Right ventricle myocardium inferior (tissue), 1 donor: ENCODE measurements around the gene ZNF580. TPM values are rescaled to one million over a fixed set of nuclear protein-coding genes. Genes with fewer than 3 reads are reported as not detected.

Experiments
- ATAC-seq: fragments of 200-7000 bp; cut with Tn5 transposase; one replicate; pipeline ENCODE4 v1.9.1; 2020; ENCODE audit warnings: mild to moderate bottlenecking, moderate library complexity
- DNase-seq: peaks from one replicate; pipeline ENCODE4 v3.0.0; 2021; ENCODE audit errors: missing footprints
- intact Hi-C: fragments of 100-400 bp; cut with DNase I; formaldehyde crosslinking; loops from one replicate; pipeline ENCODE4 v1.11.0; 2022
- total RNA-seq: library from RNA; stranded (reverse); fragmentation: NEBNext Ultra II Directional; extraction: Animal tissue kit (Norgen Biotek cat#: 25700); gene quantifications from one replicate; pipeline ENCODE4 v1.2.1, GENCODE V29; 2021
- donor health status: DM: no; HTN: yes; CAD: no; lungs with severe emphysema.

Gene ZNF580
- total RNA-seq, 1 donor from 2014 or later, result 13.2 TPM

DNA sequence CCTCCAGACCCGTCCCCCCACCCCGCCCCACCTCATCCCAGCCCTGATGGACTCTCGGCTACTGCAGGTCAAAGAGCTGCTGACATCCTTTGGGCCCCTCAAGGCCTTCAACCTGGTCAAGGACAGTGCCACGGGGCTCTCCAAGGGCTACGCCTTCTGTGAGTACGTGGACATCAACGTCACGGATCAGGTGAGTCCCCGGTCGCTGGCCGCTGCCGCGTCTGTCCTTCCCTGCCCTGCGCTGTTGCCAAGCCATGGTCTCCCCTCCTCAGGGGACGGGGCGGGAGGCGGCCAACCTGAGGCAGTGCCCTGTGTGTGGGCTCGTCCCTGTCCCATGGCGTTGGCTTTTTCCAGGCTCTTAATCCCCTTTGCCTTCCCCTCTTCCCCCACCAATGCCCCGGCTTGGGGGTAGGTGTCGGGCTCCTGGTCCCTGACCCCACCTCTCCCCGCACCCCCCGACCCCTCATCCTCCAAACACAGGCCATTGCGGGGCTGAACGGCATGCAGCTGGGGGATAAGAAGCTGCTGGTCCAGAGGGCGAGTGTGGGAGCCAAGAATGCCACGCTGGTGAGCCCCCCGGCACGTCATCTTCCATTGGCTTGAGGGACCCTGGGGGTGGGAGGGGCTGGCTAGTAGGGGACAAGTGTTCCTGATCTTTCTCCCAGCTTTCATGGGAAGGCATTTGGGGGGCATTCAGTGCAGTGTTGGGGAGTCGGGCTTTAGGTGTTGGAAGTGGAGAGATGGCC, 28.0 kb downstream of the ZNF580 start:
- no peak for DNase-seq
- intact Hi-C loops, result no loop called here
- ATAC-seq, result no peak

GRCh38 chr19:55669418-55670279, 28.8 kb downstream of the ZNF580 start:
- ATAC-seq (no peak), DNase-seq (no peak)
- intact Hi-C loops, result no loop called here

- ATAC-seq (no peak), DNase-seq (no peak)
- intact Hi-C loops, result no loop called here
Observed at GRCh38 chr19:55670280-55671053, 29.7 kb downstream of the ZNF580 start.

DNA sequence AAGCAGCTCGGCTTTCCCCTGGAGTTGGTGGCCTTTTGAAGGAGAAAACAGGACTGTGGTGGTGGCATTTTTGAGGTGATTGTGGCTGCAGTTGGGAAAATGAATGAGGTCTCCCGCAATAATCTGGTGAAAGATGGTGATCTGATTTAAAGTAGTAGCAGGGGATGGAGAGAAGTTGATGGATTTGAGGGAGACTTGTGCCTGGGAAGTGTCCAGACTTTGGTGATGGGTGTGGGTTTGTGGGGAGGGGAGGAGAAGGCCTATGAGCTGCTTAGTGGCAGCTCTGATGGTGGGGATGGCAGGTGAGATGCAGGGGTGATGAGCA, 30.2 kb downstream of the ZNF580 start:
- intact Hi-C loops, result no loop called here
- ATAC-seq (no peak), DNase-seq (no peak)

DNA sequence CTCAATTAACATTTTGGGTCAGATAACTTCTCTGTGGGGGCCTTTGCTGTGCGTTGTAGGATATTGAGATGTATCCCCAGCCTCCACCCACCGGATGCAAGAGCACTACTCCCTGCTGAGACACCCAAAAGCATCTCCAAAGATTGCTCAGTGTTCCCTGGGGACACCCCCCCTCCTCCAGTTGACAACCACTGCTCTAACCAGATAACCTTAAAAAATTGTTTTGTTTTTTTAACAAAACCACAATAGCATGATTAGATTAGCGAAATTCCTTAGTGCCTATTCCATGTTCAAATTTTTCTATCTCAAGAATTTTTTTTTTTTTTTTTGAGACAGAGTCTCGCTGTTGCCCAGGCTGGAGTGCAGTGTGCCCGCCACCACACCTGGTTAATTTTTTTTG, 31.6 kb downstream of the ZNF580 start:
- intact Hi-C loops, result no loop called here
- no peak for DNase-seq

GRCh38 chr19:55673465-55673864, 32.7 kb downstream of the ZNF580 start:
- ATAC-seq, result no peak
- DNase-seq, result no peak
- intact Hi-C loops, result no loop called here

More for the DNA sequence above, 31.6 kb downstream of the ZNF580 start:
- no peak for ATAC-seq

- ATAC-seq, result no peak
- no peak for DNase-seq
- intact Hi-C loops, result no loop called here
Observed at GRCh38 chr19:55673889-55674288, 33.1 kb downstream of the ZNF580 start.

- intact Hi-C loops, result no loop called here
- ATAC-seq (no peak), DNase-seq (no peak)
Observed at GRCh38 chr19:55674459-55674840, 33.6 kb downstream of the ZNF580 start.

DNA sequence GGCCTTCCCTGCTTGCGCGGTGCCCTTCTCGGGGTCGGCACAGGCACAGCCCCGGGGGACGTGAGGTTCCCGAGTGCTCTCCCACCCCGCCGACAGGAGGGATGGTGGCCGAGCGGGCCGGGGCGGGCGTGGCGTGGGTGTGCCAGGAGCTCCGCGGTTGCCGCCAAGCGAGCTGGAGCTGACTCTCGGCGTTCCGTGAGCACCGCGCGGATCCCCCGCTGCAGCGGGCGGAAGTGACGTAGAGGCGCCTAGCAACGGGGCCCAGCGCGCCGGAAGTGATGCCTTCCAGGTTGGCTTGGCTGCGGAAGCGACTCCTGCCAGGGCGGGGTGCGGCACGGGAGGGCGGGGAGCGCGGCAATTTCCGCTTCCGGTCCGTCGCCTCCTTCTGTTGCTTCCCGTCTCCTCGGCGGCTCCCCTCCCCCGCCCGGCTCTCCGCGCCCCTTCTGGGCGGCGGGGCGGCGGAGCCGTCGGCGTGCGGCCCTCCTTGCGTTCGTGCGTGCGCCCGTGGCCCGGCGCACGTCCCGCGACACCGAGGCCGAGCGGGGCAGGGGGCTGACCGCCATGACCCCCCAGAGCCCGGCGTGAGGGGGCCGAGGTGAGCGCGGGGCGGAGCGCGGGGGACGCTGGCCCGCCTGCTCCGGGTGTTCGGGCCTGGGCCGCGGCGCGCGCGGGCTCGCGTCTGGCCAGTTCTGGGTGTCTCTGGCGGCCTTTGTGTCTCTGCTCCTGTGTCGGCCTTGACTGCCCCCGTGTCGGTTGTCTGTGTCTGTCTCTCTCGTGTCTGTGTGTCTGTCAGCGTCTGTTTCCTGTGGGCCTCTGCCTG, 34.2 kb downstream of the ZNF580 start, which contains the start of gene EPN1:
TSS of gene EPN1 (plus strand) at position 386 of the 820 bp plus-strand sequence. CDS start 3,402 bp downstream, outside the sequence.
- ATAC-seq (peak; percentile 91), DNase-seq (peak; percentile 97)
- intact Hi-C loops, result loop anchor here (1.0 kb wide), 1 partner anchor 21 kb away; no protein-coding TSS in a partner anchor

GRCh38 chr19:55675661-55676354, 35.0 kb downstream of the ZNF580 start:
- intact Hi-C loops, result loop anchor here (1.0 kb wide), 1 partner anchor 22 kb away; no protein-coding TSS in a partner anchor
- no peak for ATAC-seq
- DNase-seq, result no peak

DNA sequence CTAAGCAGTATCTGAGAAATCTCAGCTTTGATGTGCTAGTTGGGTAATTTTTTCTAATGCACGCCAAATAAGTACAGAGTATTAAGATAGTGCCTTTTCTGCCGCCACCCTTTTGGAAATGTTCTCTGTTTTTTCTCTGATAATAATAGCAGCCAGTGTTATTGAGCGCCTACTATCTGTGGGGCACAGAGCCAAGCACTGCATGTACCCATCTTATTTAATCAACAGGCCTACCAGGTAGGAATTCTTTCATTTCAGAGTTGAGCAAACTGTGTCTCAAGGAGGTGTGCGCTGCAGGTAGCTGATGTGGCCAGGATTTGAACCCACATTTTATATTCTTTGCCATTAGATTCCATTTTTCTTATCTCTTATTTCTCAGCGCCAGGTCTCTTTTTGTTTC, 35.6 kb downstream of the ZNF580 start:
- ATAC-seq (peak; percentile 8), DNase-seq (no peak)
- intact Hi-C loops, result no loop called here

DNA sequence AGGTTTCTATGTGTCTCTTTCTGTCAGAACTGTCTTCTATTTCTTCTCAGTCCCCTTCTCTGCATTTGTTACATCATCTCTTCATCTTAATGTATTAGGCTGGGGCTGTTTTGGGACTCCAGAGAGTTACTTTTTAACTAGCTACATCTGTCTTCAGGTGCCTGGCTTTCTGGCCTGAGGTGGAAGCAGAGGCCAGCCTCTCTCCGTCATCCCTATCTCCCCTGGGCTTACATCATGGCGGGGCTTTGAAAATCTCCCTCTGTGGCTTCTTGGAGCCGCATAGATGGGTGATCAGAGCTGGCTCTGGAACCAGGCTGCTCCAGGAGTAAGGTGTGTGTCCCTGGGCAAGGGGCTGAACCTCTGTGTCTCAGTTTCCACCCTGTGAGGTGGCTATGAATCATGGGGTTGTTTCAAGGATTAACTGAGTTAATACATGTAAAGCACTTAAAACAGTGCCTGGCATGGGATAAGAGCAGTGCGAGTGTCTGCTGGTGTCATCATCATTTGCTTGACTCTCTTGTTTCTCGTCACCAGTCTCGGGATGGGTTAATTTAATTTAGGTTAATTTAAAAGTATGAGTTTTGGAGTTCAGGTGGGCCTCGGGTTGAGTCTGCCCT, 36.2 kb downstream of the ZNF580 start:
- no peak for DNase-seq
- intact Hi-C loops, result no loop called here
- no peak for ATAC-seq

- intact Hi-C loops, result no loop called here
- ATAC-seq (no peak), DNase-seq (no peak)
Observed at GRCh38 chr19:55677572-55678028, 36.8 kb downstream of the ZNF580 start.

- intact Hi-C loops, result no loop called here
- ATAC-seq (peak; percentile 12), DNase-seq (no peak)
Observed at GRCh38 chr19:55678121-55678671, 37.4 kb downstream of the ZNF580 start.

DNA sequence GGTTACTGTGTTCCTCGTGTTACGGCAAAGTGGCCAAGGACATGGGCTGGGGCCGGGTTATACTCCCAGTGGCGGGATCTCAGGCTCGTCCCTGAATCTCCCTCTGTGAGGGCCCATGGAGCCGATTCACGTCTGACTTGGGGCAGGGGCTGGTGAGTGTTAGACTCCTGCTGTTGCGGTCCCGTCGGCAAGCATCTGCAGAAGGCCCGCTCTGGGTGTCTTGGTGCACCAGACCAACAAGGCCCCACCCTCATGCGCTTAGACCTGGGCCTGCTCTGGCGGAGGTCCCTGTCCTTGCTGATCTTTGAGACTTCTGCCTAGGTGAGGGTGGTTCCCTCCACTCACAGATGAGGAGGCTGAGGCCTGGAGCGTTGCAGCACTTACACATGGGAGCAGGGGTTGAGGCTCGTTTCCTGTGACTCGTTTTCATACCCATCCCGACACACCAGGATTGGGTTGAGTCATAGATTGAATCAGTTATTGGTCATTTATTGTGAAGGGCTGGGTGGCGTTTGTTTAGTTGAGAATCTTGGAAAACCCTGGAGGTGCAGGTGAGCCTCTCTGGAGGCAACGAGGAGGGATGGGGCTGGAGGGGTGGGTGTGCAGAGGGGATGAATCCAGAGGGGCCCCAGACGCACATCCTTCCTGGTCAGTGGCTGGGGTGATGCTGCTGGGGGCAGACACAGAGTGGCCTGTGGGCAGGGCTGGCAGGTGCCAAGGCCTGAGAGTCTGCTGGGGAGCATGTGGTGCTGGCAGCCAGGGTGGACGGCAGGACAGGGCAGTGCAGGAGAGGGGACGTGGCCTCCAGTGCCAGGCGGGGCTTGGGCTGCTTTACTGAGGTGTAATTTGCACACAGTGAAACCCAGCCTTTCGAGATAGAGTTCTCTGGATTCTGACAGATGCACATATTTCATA, 38.8 kb downstream of the ZNF580 start:
- DNase-seq, result no peak
- ATAC-seq, result no peak
- intact Hi-C loops, result no loop called here
